Subcutaneous adipose tissue (tissue), 4 donors: Measurements from ENCODE around the gene EXOC6B. TPM values are rescaled to one million over a fixed set of nuclear protein-coding genes. Genes with fewer than 3 reads are reported as not detected.

Experiments used
- total RNA-seq, 4 donors: library from RNA; depleted of rRNA; stranded (reverse); fragments of >200 nt; gene quantifications; one replicate each; pipeline ENCODE4 v1.1.0, GENCODE V29; 2016
- TF ChIP-seq, protein P1 (sequence below): fragments of 450-650 bp; IDR thresholded peaks from one replicate; pipeline ENCODE4 v1.5.1; 2016; ENCODE audit warnings: low read depth, mild to moderate bottlenecking, control low read depth, antibody characterized with exemption, moderate library complexity

The EXOC6B gene
- total RNA-seq, 4 donors from 2014 or later: 33.9 to 40.5 (median 38.9) TPM

DNA sequence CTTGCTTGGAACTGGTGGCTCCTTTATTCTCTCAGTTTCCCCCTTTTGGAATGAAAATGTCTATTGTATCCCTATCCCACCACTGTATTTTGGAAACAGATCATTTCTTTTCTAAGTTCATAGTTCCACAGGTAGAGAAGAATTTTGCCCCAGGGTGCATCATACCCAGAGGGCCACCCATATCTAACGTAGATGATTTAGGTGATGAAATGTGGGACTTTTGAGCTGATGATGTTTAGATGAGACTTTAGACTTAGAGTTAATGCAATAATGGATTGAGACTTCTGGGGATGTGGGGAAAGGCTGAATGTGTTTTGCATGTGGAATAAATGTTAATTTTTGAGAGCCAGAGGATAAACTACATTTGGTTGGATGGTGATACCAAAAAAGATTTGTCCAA is 570.3 kb downstream of the EXOC6B start:
- TF ChIP-seq, protein P1, sequence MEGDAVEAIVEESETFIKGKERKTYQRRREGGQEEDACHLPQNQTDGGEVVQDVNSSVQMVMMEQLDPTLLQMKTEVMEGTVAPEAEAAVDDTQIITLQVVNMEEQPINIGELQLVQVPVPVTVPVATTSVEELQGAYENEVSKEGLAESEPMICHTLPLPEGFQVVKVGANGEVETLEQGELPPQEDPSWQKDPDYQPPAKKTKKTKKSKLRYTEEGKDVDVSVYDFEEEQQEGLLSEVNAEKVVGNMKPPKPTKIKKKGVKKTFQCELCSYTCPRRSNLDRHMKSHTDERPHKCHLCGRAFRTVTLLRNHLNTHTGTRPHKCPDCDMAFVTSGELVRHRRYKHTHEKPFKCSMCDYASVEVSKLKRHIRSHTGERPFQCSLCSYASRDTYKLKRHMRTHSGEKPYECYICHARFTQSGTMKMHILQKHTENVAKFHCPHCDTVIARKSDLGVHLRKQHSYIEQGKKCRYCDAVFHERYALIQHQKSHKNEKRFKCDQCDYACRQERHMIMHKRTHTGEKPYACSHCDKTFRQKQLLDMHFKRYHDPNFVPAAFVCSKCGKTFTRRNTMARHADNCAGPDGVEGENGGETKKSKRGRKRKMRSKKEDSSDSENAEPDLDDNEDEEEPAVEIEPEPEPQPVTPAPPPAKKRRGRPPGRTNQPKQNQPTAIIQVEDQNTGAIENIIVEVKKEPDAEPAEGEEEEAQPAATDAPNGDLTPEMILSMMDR: no peak

DNA sequence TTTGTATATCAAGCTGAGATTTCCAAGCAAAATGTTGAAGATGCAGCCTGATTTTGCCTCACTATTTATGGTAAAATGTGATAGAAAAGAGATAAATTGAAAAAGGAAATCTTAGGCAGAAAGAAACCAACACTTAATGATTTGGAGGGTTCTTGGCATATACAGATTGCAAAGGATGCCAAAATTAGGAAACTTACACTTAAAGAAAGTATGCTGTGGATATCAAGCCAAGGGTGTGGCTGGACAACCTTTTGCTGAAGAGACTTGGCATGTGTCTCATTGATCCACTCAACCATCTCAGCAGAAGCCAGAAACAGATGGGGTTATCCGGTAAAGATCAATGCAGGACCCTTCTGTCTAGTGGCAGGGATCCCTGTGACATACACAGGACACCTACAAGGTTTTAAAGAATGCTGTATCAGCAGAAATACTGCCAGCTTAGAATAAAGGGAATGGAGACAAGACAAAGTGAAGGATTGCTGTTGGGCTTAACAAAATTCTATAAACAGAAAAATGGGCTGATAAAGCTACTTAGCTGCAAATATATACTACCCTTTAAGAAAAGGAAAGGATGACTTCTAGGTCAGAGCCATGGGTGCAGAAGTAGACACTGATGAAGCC is 570.9 kb downstream of the EXOC6B start:
- TF ChIP-seq, protein P1: no peak

DNA sequence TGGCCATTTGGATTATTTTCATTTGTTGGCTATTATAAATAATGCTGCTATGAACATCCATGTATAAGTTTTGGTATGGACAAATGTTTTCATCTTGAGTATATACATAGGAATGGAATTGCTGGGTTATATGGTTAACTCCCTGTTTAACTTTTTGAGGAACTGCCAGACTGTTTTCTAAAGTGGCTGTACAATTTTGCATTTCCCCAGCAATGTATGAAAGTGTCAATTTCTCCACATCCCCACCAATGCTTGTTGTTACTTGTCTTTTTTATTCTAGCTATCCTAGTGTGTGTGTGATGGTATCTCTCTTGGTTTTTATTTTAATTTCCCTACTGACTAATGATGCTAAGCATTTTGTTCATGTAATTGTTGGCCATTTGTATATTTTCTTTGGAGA is 587.5 kb downstream of the EXOC6B start:
- TF ChIP-seq, protein P1: no peak

DNA sequence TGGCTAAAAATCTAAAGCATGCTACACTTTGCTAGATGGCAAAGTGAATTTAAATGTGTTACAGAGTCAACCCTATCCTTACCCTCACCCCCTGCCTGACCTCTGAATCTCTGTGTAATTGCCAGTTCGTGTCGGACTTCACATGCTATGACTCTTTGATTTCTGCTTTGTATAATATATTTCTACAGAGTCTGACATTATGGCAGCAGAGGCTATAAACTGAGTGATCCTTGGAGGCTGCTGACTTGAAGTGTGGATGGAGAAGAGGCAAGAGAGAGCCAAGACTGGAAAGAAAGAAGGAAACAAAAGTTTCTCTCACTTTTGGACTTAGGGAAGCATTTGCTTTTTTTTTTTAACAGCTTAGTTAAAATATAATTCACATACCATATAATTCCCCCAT is 588.3 kb downstream of the EXOC6B start:
- TF ChIP-seq, protein P1: no peak

DNA sequence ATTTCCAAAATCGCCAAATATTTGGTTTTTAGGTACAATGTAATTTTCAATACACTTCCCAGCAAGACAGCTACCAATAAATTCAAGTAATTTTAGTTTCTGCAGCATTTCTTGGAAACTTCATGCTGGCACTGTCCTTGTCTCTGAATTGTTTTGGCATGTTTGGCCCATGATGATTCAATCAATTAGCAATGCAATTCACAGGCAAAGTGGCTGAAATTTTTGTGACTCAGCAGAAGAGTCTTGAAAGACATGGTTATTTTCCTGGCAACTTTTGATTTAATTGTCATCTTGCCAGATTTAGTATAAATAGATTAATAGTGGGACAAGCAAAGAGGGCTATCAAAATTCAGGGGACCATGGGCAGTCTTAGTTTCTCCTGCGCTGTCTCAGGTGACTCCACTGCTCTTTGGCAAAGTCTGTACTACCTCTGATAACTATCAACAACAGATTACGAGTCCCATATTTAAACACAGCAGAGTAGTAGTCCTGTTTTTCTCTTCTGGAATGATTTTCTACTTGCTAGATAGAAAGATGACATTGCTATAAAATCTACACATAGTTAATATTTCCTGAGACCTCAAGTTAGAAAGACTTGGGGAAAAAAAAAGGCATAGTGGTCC is 589.3 kb downstream of the EXOC6B start:
- TF ChIP-seq, protein P1: no peak

DNA sequence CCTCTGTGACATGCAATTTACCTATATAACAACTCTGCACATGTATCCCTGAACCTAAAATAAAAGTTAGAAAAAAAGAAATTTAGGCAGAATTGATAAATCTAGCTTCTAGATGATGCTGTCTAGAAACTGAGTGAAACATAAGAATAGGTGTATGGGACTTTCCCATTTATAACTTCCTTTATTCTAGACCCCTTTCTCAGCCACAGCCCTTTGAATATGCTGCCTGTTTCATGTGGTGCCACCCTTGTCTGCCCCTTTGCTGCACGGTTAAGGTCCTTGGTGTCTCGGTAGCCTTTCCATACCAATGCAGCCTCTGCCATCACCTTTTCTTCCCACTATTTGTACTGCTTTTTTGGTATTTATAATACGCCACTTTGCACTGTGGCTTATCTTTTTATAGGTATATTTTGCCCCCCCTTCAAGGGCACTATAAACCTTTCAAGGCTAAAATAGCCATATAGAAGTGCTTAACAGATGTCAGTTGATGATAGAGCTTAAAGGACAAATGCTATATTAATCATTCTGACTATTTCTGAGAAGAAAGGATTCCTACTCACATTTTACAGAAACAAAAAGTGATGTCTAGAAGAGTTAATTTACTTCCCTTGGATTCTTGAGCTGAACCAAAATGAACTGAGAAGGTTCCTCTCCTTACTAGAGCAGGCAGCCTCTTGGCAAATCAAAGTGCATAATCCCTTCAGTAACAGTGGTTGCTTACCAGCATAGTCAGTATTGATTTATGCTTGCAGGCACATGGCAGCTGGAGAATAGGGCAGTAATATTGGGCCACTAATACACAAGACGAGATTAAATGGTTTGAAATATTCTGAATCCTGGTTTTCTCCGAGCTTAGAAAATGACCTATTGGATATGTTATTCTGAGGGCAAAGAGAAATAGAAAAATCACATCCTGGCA is 590.1 kb downstream of the EXOC6B start:
- TF ChIP-seq, protein P1: no peak

DNA sequence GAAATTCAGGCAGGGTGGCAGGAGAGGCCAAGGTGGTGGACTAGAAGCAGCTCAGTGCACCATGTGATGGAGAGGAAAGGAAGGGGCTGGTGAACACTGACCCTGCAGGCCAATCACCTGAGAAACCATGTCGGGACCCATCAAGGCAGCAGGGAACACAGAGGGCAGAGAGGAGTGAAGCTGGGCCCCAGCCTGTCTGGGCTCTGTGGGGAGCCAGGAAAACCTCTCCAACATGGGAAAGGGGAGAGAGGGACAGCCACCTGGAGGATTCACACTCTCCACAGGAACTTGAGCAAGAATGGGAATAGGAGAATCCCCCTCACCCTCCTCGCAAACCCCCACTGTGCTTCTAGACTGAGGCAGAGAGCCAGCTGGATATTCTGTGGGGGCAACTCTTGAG is 592.6 kb downstream of the EXOC6B start:
- TF ChIP-seq, protein P1: no peak
